Epithelial cell of proximal tubule (primary cell): ENCODE data around the gene LRCH4. TPM values are rescaled to one million over a fixed set of nuclear protein-coding genes. Genes with fewer than 3 reads are reported as not detected.

Experiments
- DNase-seq: peaks from one replicate; pipeline ENCODE4 v3.0.0-alpha.2; 2011; ENCODE audit warnings: low read depth
- H3K4me3 ChIP-seq: 2 replicates; pipeline ENCODE4 v1.5.1; 2011; ENCODE audit warnings: low read depth, mild to moderate bottlenecking, low read length
- CTCF ChIP-seq: conservative IDR thresholded peaks from 2 replicates; pipeline ENCODE4 v1.5.1; 2012; ENCODE audit warnings: low read depth, mild to moderate bottlenecking, low read length
- total RNA-seq: library from RNA; depleted of rRNA; stranded (reverse); fragments of >200 nt; gene quantifications from 2 replicates; pipeline ENCODE4 v1.2.3, GENCODE V29; 2015

The LRCH4 gene
- total RNA-seq, 1 donor from 2014 or later = 62.0 TPM

- no peak for DNase-seq
- H3K4me3 ChIP-seq = no peak overlapping the region
- TF ChIP-seq CTCF = no peak
Measured at GRCh38 chr7:100626055-100626454, 40.1 kb upstream of the LRCH4 start.

GRCh38 chr7:100623951-100624824 is 38.3 kb upstream of the LRCH4 start:
- no peak overlapping the region for H3K4me3 ChIP-seq
- no peak for TF ChIP-seq CTCF
- no peak for DNase-seq

- no peak overlapping the region for H3K4me3 ChIP-seq
- DNase-seq = no peak
- no peak for TF ChIP-seq CTCF
Measured at GRCh38 chr7:100621554-100621953, 35.6 kb upstream of the LRCH4 start.

GRCh38 chr7:100620804-100621203 is 34.9 kb upstream of the LRCH4 start:
- DNase-seq = no peak
- H3K4me3 ChIP-seq = no peak overlapping the region
- TF ChIP-seq CTCF = no peak

- no peak for DNase-seq
- TF ChIP-seq CTCF = no peak
- no peak overlapping the region for H3K4me3 ChIP-seq
Measured at GRCh38 chr7:100620239-100620638, 34.3 kb upstream of the LRCH4 start.

- DNase-seq = no peak
- H3K4me3 ChIP-seq = no peak overlapping the region
- TF ChIP-seq CTCF = no peak
Measured at GRCh38 chr7:100614308-100614861, 28.5 kb upstream of the LRCH4 start.
